BLaER1 treated with 17β-estradiol and CSF1 and Interleukin-3, amounts not matched to agents 10 nM and 100 nM (cell line): ENCODE results near the gene NOL8.

Experiments
- H3K27ac ChIP-seq, 11 experiments: shearing (Covaris generic); formaldehyde crosslinking; 2 replicates each; pipeline ENCODE4 v1.8.1; 2022
- H3K27me3 ChIP-seq, 11 experiments: shearing (Covaris generic); formaldehyde crosslinking; 2 replicates each; pipeline ENCODE4 v1.8.1; 2022
- H3K36me3 ChIP-seq, 11 experiments: shearing (Covaris generic); formaldehyde crosslinking; 2 replicates each; pipeline ENCODE4 v1.8.1; 2022
- H3K4me1 ChIP-seq, 10 experiments: shearing (Covaris generic); formaldehyde crosslinking; 2 replicates each; pipeline ENCODE4 v1.8.1; 2022
- H3K4me2 ChIP-seq, 11 experiments: shearing (Covaris generic); formaldehyde crosslinking; 2 replicates each; pipeline ENCODE4 v1.8.1; 2022
- H3K4me3 ChIP-seq, 10 experiments: shearing (Covaris generic); formaldehyde crosslinking; 2 replicates each; pipeline ENCODE4 v1.8.1; 2022
- H3K9ac ChIP-seq, 11 experiments: shearing (Covaris generic); formaldehyde crosslinking; 2 replicates each; pipeline ENCODE4 v1.8.1; 2022
- H3K9me3 ChIP-seq, 11 experiments: shearing (Covaris generic); formaldehyde crosslinking; replicated peaks in 1 of 11; 2 replicates each; pipeline ENCODE4 v1.8.1; 2022
- H4K20me1 ChIP-seq, 11 experiments: shearing (Covaris generic); formaldehyde crosslinking; 2 replicates each; pipeline ENCODE4 v1.8.1; 2022
- Cebpa-rat ChIP-seq, 11 experiments: shearing (Covaris generic); IDR thresholded peaks; 2 replicates each; pipeline ENCODE4 v1.8.1; 2022

The NOL8 gene

DNA sequence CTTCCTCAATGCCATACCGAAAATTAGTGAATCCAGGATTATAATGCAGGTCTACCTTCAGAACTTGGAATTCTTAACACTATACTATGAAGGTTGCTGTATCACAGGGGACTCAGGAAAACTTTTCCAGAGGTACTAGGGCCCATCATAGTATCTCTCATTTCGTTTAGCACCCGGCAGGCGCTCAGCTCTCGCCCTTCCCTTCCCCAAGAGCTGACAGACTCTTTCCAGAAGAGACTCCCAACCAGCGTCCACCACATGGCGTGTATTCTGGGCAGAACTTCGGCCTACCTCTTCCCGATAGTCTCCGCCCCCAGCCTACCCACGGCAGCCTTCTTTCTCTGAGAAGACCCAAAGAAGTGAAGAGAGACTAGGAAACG is 271 bp downstream of the NOL8 start:
- H3K4me3 ChIP-seq = peak overlapping the region; percentile 67 to 96 (median 82)
- peaks cover 33 to 41% (median 35%) of the 10 kb centered on the region in 11 experiments for H3K36me3 ChIP-seq
- peak overlapping the region; percentile 79 to 95 (median 85) for H3K4me2 ChIP-seq
- H3K9ac ChIP-seq = peak overlapping the region; percentile 91 to 100 (median 99)
- peaks cover 29 to 41% (median 33%) of the 10 kb centered on the region in 10 experiments for H3K4me1 ChIP-seq
- no peaks in the 10 kb centered on the region for H3K9me3 ChIP-seq
- TF ChIP-seq Cebpa-rat (IDR thresholded peaks at IDR 0.05) = no peak
- no peaks in the 10 kb centered on the region for H3K27me3 ChIP-seq
- H3K27ac ChIP-seq = peak overlapping the region; percentile 94 to 100 (median 99)
- H4K20me1 ChIP-seq = peaks cover 0 to 10% (median 0%) of the 10 kb centered on the region in 11 experiments; a peak in 3 of 22 replicates

DNA sequence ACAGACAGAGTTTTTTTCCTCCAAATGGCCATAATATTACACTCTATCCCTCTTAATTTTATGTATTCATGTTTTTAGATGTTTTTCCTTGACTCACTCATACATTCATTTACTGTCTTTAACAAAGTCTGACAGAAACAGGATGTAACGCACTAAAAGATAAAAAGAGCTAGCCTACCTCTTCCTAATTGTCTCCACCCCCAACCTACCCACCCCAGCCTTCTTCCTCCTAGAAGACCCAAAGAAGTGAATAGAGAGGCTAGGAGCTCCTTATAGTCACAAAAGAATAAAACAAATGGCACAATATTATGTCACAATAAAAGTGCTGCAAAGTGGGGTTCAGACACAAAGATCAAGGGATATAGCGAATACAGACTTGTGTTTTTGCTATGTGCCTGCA is 719 bp downstream of the NOL8 start:
- H4K20me1 ChIP-seq = peaks cover 0 to 10% (median 0%) of the 10 kb centered on the region in 11 experiments; a peak in 3 of 22 replicates
- H3K36me3 ChIP-seq = peaks cover 38 to 45% (median 39%) of the 10 kb centered on the region in 11 experiments
- H3K4me3 ChIP-seq = peak overlapping the region; percentile 67 to 96 (median 82)
- H3K9me3 ChIP-seq = no peaks in the 10 kb centered on the region
- peak overlapping the region; percentile 94 to 100 (median 99); a peak in 21 of 22 replicates for H3K27ac ChIP-seq
- peaks cover 29 to 41% (median 33%) of the 10 kb centered on the region in 10 experiments for H3K4me1 ChIP-seq
- peak overlapping the region; percentile 79 to 95 (median 85) for H3K4me2 ChIP-seq
- H3K9ac ChIP-seq = peak overlapping the region; percentile 91 to 100 (median 99)
- TF ChIP-seq Cebpa-rat (IDR thresholded peaks at IDR 0.05) = no peak
- H3K27me3 ChIP-seq = no peaks in the 10 kb centered on the region

DNA sequence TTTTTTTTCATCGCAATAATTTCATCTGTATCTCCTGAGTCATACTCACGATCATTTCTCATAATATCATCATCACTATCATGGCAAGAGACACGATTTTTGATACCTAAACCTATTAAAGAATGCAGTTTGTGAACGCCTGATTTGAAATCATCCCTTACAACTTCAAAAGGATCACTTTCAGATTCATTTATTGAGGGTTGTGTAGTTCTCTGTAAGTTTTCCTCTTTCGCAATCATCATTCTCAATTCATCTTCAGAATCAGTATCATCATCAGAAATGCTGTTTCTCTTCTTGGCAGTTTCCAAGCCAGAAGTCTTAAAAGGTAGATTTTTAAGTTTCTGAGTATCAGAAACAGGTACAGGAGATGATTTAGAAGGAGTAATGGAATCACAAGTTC is 9.7 kb downstream of the NOL8 start:
- Histone ChIP-seq H3K4me1 (peaks cover 14 to 44% (median 29%) of the 10 kb centered on the region in 10 experiments), H3K27ac (0 out of 22 replicates have a peak overlapping the region, but pooled peaks of 1 of the 11 experiments have one; percentile 8), H4K20me1 (peaks cover 0 to 21% (median 12%) of the 10 kb centered on the region in 11 experiments; a peak in 10 of 22 replicates), H3K27me3 (no peaks in the 10 kb centered on the region), H3K9ac (no peak overlapping the region), H3K4me3 (no peak overlapping the region), H3K4me2 (peak overlapping the region in 5 of 11 experiments; percentile 4 to 53 (median 8); a peak in 6 of 22 replicates), H3K9me3 (0 out of 22 replicates have a peak, but pooled peaks cover 0 to 4% (median 0%) of the 10 kb centered on the region in 11 experiments), H3K36me3 (peaks cover 74 to 100% (median 92%) of the 10 kb centered on the region in 11 experiments)
- peak in 2 of 11 experiments; percentile 57 to 62; a peak in 3 of 22 replicates for TF ChIP-seq Cebpa-rat (IDR thresholded peaks at IDR 0.05)

DNA sequence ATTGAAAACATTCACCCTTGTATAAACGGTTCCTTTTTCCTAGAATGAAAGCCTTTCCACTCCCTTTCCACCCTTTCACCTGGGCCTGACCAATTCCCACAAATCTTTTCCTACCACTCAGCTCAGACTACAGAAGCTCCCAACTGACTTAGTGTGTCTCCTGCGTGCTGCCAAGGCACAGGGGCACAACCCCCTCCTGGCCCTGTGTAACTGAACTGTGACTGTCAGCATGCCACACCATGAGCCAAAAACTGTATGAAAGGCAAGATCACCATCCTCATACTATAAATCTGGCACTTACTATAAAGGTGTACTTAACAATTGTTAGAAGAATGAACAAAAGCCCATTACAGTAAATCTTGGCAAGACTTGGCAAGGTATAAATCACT is 11.5 kb downstream of the NOL8 start:
- H3K27me3 ChIP-seq = no peaks in the 10 kb centered on the region
- no peak overlapping the region for H3K4me3 ChIP-seq
- TF ChIP-seq Cebpa-rat (IDR thresholded peaks at IDR 0.05) = no peak
- H4K20me1 ChIP-seq = peaks cover 0 to 20% (median 12%) of the 10 kb centered on the region in 11 experiments; a peak in 8 of 22 replicates
- H3K36me3 ChIP-seq = peaks cover 74 to 100% (median 92%) of the 10 kb centered on the region in 11 experiments
- H3K4me1 ChIP-seq = peaks cover 22 to 63% (median 47%) of the 10 kb centered on the region in 10 experiments
- peak overlapping the region; percentile 1 to 66 (median 28); a peak in 18 of 22 replicates for H3K4me2 ChIP-seq
- 0 out of 22 replicates have a peak, but pooled peaks cover 0 to 4% (median 0%) of the 10 kb centered on the region in 11 experiments for H3K9me3 ChIP-seq
- H3K27ac ChIP-seq = peak overlapping the region in 6 of 11 experiments; percentile 14 to 43 (median 22); a peak in 8 of 22 replicates
- 0 out of 22 replicates have a peak overlapping the region, but pooled peaks of 1 of the 11 experiments have one; percentile 37 for H3K9ac ChIP-seq

DNA sequence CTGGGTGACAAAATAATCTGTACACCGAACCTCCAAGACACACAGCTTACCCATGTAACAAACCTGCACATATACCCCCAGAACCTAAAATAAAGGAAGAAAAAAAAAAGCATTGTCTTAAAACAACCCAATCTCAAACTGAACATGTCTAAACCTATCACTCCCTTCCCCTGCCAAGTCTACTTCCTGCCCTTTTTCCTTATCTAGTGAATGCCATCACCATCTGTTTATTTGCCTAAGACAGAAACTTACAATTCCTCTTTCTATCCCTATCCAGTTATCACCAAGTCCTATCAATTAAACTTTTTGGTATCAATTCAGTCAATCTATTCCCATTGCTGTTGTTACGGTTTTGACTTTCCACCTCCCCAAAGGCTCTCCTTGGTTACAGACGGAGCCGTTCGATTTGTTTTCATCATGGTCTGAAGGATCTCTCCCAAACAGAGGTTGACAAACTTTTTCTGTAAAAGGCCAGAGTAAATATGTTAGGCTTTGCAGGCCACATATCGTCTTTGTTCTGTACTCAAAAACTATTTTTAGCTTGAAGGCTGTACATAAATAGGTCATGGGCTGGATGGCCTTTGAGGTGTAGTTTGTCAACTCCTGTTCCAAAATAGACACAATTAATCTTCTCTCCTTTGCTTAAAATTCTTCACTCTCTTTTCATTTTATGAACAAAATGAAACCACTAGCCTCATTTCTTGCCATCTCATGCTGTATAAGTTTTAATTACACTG is 12.1 kb downstream of the NOL8 start:
- Histone ChIP-seq H3K27me3 (no peaks in the 10 kb centered on the region), H3K4me3 (no peak overlapping the region), H3K36me3 (peaks cover 74 to 100% (median 92%) of the 10 kb centered on the region in 11 experiments), H3K9me3 (0 out of 22 replicates have a peak, but pooled peaks cover 0 to 4% (median 0%) of the 10 kb centered on the region in 11 experiments), H3K9ac (0 out of 22 replicates have a peak overlapping the region, but pooled peaks of 1 of the 11 experiments have one; percentile 37), H3K4me2 (peak overlapping the region; percentile 1 to 66 (median 28); a peak in 21 of 22 replicates), H3K4me1 (peaks cover 22 to 68% (median 53%) of the 10 kb centered on the region in 10 experiments), H4K20me1 (peaks cover 0 to 20% (median 12%) of the 10 kb centered on the region in 11 experiments; a peak in 8 of 22 replicates), H3K27ac (peak overlapping the region in 9 of 11 experiments; percentile 4 to 43 (median 21); a peak in 9 of 22 replicates)
- TF ChIP-seq Cebpa-rat (IDR thresholded peaks at IDR 0.05) = no peak

DNA sequence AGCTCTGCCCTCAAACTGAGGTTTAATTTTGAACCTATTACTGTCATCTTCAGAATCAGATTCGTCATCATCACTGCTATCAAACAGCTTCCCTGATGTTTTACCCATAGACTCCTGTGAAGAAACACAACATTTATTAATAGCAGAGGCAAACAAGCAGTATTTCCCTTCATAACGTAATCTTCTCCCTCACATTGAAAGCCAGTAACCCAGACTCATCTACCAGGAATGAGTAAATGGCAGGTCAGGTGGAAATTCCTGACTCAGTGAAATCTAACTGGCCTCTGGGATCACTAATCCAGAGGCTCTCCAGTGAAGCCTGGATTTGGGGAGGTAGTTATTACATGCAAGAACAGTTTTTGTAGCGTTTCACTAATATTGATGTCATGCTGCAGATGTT is 14.6 kb downstream of the NOL8 start:
- no peak for TF ChIP-seq Cebpa-rat (IDR thresholded peaks at IDR 0.05)
- peak overlapping the region in 4 of 11 experiments; percentile 51 to 64 (median 58); a peak in 7 of 22 replicates for H3K4me2 ChIP-seq
- peaks cover 0 to 20% (median 12%) of the 10 kb centered on the region in 11 experiments; a peak in 8 of 22 replicates for H4K20me1 ChIP-seq
- no peak overlapping the region for H3K27ac ChIP-seq
- H3K9ac ChIP-seq = no peak overlapping the region
- peaks cover 22 to 65% (median 53%) of the 10 kb centered on the region in 10 experiments for H3K4me1 ChIP-seq
- H3K9me3 ChIP-seq = 0 out of 22 replicates have a peak, but pooled peaks cover 0 to 4% (median 0%) of the 10 kb centered on the region in 11 experiments
- no peaks in the 10 kb centered on the region for H3K27me3 ChIP-seq
- no peak overlapping the region for H3K4me3 ChIP-seq
- peaks cover 75 to 100% (median 92%) of the 10 kb centered on the region in 11 experiments for H3K36me3 ChIP-seq

DNA sequence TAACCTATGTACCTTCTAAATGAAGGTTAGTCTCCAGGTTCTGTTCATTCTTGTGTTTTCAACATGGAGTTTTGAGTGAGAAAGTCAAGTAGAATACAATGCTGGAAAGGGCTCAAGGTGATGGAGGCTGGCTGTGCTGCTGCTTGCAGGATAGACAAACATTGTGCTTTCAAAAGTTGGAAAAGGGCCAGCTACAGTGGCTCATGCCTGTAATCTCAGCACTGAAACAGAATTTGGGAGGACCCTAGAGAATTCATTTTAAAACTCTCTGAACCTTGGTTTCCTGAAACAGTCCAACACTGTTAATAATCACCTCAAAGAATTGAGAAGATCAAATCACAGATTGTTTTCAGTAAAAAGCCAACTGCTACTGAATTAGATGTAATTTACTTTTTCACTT is 16.3 kb downstream of the NOL8 start:
- no peaks in the 10 kb centered on the region for H3K27me3 ChIP-seq
- peaks cover 0 to 20% (median 11%) of the 10 kb centered on the region in 11 experiments; a peak in 8 of 22 replicates for H4K20me1 ChIP-seq
- TF ChIP-seq Cebpa-rat (IDR thresholded peaks at IDR 0.05) = no peak
- peak overlapping the region in 1 of 11 experiments; percentile 9; a peak in 1 of 22 replicates for H3K27ac ChIP-seq
- H3K9me3 ChIP-seq = 0 out of 22 replicates have a peak, but pooled peaks cover 0 to 4% (median 0%) of the 10 kb centered on the region in 11 experiments
- H3K9ac ChIP-seq = no peak overlapping the region
- peaks cover 22 to 53% (median 43%) of the 10 kb centered on the region in 10 experiments for H3K4me1 ChIP-seq
- peak overlapping the region in 8 of 11 experiments; percentile 18 to 64 (median 56); a peak in 15 of 22 replicates for H3K4me2 ChIP-seq
- H3K36me3 ChIP-seq = peaks cover 83 to 100% (median 92%) of the 10 kb centered on the region in 11 experiments
- no peak overlapping the region for H3K4me3 ChIP-seq

DNA sequence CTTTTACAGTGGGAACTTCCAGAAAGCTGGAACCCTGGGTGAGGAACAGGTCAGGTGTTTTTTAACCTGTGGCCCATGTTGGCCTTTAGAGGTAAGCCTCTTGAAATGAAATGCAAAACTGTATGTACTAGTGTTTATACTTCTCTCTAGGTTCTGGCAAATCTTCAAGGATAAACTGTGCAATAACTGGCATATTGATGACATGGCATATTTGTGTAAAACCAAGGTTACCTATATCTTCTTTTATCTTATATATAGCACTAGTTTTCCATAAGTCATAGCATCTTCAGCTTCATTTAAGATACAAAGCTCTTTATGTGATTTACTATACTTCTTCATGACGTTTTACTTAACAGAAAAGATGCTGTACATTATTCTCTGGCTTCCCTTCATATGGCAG is 24.2 kb downstream of the NOL8 start:
- peaks cover 88 to 98% (median 93%) of the 10 kb centered on the region in 11 experiments for H3K36me3 ChIP-seq
- H3K4me3 ChIP-seq = no peak overlapping the region
- no peaks in the 10 kb centered on the region for H3K27me3 ChIP-seq
- H3K4me1 ChIP-seq = peaks cover 16 to 56% (median 49%) of the 10 kb centered on the region in 10 experiments
- no peak overlapping the region for H3K9ac ChIP-seq
- H3K4me2 ChIP-seq = peak overlapping the region in 2 of 11 experiments; percentile 19 to 87; a peak in 1 of 22 replicates
- H3K9me3 ChIP-seq = no peaks in the 10 kb centered on the region
- TF ChIP-seq Cebpa-rat (IDR thresholded peaks at IDR 0.05) = no peak
- H3K27ac ChIP-seq = no peak overlapping the region; a peak in 1 of 22 replicates
- H4K20me1 ChIP-seq = no peaks in the 10 kb centered on the region
